GM23338 (cell line): ENCODE results near the gene TTC23. TPM values are rescaled to one million over a fixed set of nuclear protein-coding genes. Genes with fewer than 3 reads are reported as not detected.
A peak's percentile ranks its signal among the peaks of the same experiment; 100 is the strongest.

Source experiments
- ATAC-seq: fragments of 200-7000 bp; cut with Tn5 transposase; 3 replicates; pipeline ENCODE4 v1.9.1; 2020
- DNase-seq: peaks from one replicate; pipeline ENCODE4 v3.0.0-alpha.2; 2015; ENCODE audit warnings: low spot score
- H2AFZ ChIP-seq: fragments of 200-600 bp; sonication (generic); 2 replicates; pipeline ENCODE4 v1.8.0; 2016; ENCODE audit warnings: antibody characterized with exemption, mild to moderate bottlenecking, moderate library complexity
- H3F3A ChIP-seq: fragments of 200-600 bp; sonication (generic); replicated peaks from 2 replicates; pipeline ENCODE4 v1.8.0; 2017; ENCODE audit warnings: antibody characterized with exemption, mixed run types, low read depth
- H3K27ac ChIP-seq: fragments of 200-600 bp; sonication (generic); 2 replicates; pipeline ENCODE4 v1.6.1; 2016; ENCODE audit warnings: low read depth
- H3K27me3 ChIP-seq: fragments of 200-600 bp; sonication (generic); 2 replicates; pipeline ENCODE4 v1.8.0; 2016; ENCODE audit warnings: mild to moderate bottlenecking, mixed run types, moderate library complexity; ENCODE audit not compliant: insufficient read depth
- H3K36me3 ChIP-seq: fragments of 200-600 bp; sonication (generic); 2 replicates; pipeline ENCODE4 v1.8.0; 2016; ENCODE audit warnings: mild to moderate bottlenecking; ENCODE audit not compliant: insufficient read depth
- H3K4me1 ChIP-seq: fragments of 200-600 bp; sonication (generic); 2 replicates; pipeline ENCODE4 v1.8.0; 2016; ENCODE audit warnings: mild to moderate bottlenecking, moderate library complexity; ENCODE audit not compliant: insufficient read depth
- H3K4me2 ChIP-seq: fragments of 200-600 bp; sonication (generic); 2 replicates; pipeline ENCODE4 v1.7.1; 2017; ENCODE audit warnings: mixed run types
- H3K4me3 ChIP-seq: fragments of 200-600 bp; sonication (generic); 2 replicates; pipeline ENCODE4 v1.6.1; 2016; ENCODE audit warnings: mixed run types
- H3K79me2 ChIP-seq: fragments of 200-600 bp; sonication (generic); replicated peaks from 2 replicates; pipeline ENCODE4 v1.8.0; 2017; ENCODE audit warnings: mild to moderate bottlenecking; ENCODE audit not compliant: insufficient read depth
- H3K9me2 ChIP-seq: fragments of 200-600 bp; sonication (generic); 2 replicates; pipeline ENCODE4 v1.8.0; 2017; ENCODE audit not compliant: insufficient read depth
- H4K20me1 ChIP-seq: fragments of 200-600 bp; sonication (generic); replicated peaks from 2 replicates; pipeline ENCODE4 v1.8.0; 2017; ENCODE audit warnings: mild to moderate bottlenecking; ENCODE audit not compliant: insufficient read depth
- H3K27ac Mint-ChIP-seq: 2 replicates; pipeline ENCODE4 v1.8.0; 2020; ENCODE audit warnings: inconsistent platforms, mild to moderate bottlenecking, moderate library complexity, mixed read lengths
- H3K27me3 Mint-ChIP-seq: 3 replicates; pipeline ENCODE4 v1.8.0; 2022; ENCODE audit warnings: low read depth, mild to moderate bottlenecking, moderate library complexity, mixed read lengths, inconsistent platforms; ENCODE audit not compliant: insufficient read depth, poor library complexity
- H3K36me3 Mint-ChIP-seq: 3 replicates; pipeline ENCODE4 v1.8.0; 2021; ENCODE audit warnings: low read depth, mild to moderate bottlenecking, inconsistent platforms, moderate library complexity, mixed read lengths
- H3K4me1 Mint-ChIP-seq: 3 replicates; pipeline ENCODE4 v1.8.0; 2020; ENCODE audit warnings: mild to moderate bottlenecking, inconsistent platforms, mixed read lengths
- H3K4me3 Mint-ChIP-seq: 3 replicates; pipeline ENCODE4 v1.8.0; 2021; ENCODE audit warnings: moderate library complexity, mild to moderate bottlenecking, inconsistent platforms, mixed read lengths
- H3K9me3 Mint-ChIP-seq: 3 replicates; pipeline ENCODE4 v1.8.0; 2020; ENCODE audit warnings: moderate library complexity, mild to moderate bottlenecking, inconsistent platforms, mixed read lengths
- CREB1 ChIP-seq: fragments of 250-450 bp; sonication (Bioruptor Pico); IDR thresholded peaks from 2 replicates; pipeline ENCODE4 v1.5.0; 2020; ENCODE audit warnings: low read depth, mild to moderate bottlenecking, moderate library complexity
- CTCF ChIP-seq, 2 experiments: fragments of 200-600 bp in 1 of 2; sonication (generic) in 1 of 2; conservative IDR thresholded peaks; 2 replicates each; pipeline versions ENCODE4 v1.5.1 to v1.6.1; 2016 to 2017; ENCODE audit warnings: antibody characterized with exemption in 2 of 2, low read depth in 2 of 2, mild to moderate bottlenecking in 2 of 2, moderate library complexity in 1 of 2
- EZH2 ChIP-seq: fragments of 200-600 bp; sonication (generic); IDR thresholded peaks from one replicate; pipeline ENCODE4 v1.8.0; 2017; ENCODE audit warnings: antibody characterized with exemption, mild to moderate bottlenecking, low read depth; ENCODE audit not compliant: unreplicated experiment
- JUNB ChIP-seq: IDR thresholded peaks from one replicate; pipeline ENCODE4 v1.6.1; 2016; ENCODE audit warnings: antibody characterized with exemption; ENCODE audit not compliant: unreplicated experiment
- REST ChIP-seq: IDR thresholded peaks from one replicate; pipeline ENCODE4 v1.6.1; 2018; ENCODE audit warnings: antibody characterized with exemption; ENCODE audit not compliant: unreplicated experiment
- ZNF114 ChIP-seq: fragments of 250-450 bp; sonication (Bioruptor Pico); IDR thresholded peaks from 2 replicates; pipeline ENCODE4 v1.5.0; 2020; ENCODE audit warnings: mild to moderate bottlenecking, moderate library complexity
- polyA plus RNA-seq: library from polyadenylated mRNA; unstranded; fragments of >200 nt; fragmentation: Nextera tagmentation; extraction: Ambion mirVana; gene quantifications from 2 replicates; pipeline ENCODE4 v1.2.1, GENCODE V29; 2016
- total RNA-seq: library from RNA; depleted of rRNA; stranded (reverse); fragments of >200 nt; shearing (Covaris generic); gene quantifications from 2 replicates; pipeline ENCODE4 v1.2.3, GENCODE V29; 2014

The TTC23 gene
- total and polyA plus RNA-seq, 2 experiments from 2014 or later: 6.3 to 25.2 TPM

GRCh38 chr15:99100245-99101173, 148.9 kb downstream of the TTC23 start:
- Histone ChIP-seq H3K4me3 (peak overlapping the region; percentile 56), H3K79me2 (no peaks in the 10 kb centered on the region), H3F3A (no peaks in the 10 kb centered on the region), H3K9me2 (no peaks in the 10 kb centered on the region), H4K20me1 (no peaks in the 10 kb centered on the region), H3K4me1 (no peaks in the 10 kb centered on the region), H3K27ac (no peak overlapping the region), H3K4me2 (peak overlapping the region; percentile 78), H3K36me3 (no peaks in the 10 kb centered on the region), H3K27me3 (peaks cover 33% of the 10 kb centered on the region), H2AFZ (peak overlapping the region; percentile 97)
- peak; percentile 66 for ATAC-seq
- peak; percentile 29; the same call in 1 of the 2 replicates for TF ChIP-seq CREB1 (CRISPR knock-in tag)
- no peak for TF ChIP-seq ZNF114 (CRISPR knock-in tag)
- peak; percentile 81 to 88 for TF ChIP-seq CTCF (conservative IDR thresholded peaks at IDR 0.05; ENCODE audit: low read depth in 2 of 2)
- TF ChIP-seq JUNB: peak; percentile 65
- TF ChIP-seq REST: no peak
- peak; percentile 26 for TF ChIP-seq EZH2
- no peaks in the 10 kb centered on the region for H3K36me3 Mint-ChIP-seq
- no peaks in the 10 kb centered on the region for H3K9me3 Mint-ChIP-seq
- H3K4me3 Mint-ChIP-seq: peak overlapping the region; percentile 53
- peak; percentile 93 for DNase-seq
- peaks cover 17% of the 10 kb centered on the region for H3K27me3 Mint-ChIP-seq
- peaks cover 2% of the 10 kb centered on the region for H3K4me1 Mint-ChIP-seq
- no peak overlapping the region for H3K27ac Mint-ChIP-seq

GRCh38 chr15:99099661-99100060, 149.7 kb downstream of the TTC23 start:
- Histone ChIP-seq H3K4me1 (no peaks in the 10 kb centered on the region), H3K27ac (no peak overlapping the region), H3K9me2 (no peaks in the 10 kb centered on the region), H4K20me1 (no peaks in the 10 kb centered on the region), H3K36me3 (no peaks in the 10 kb centered on the region), H3K4me2 (peak overlapping the region; percentile 78; the same call in 1 of the 2 replicates), H3K27me3 (peaks cover 29% of the 10 kb centered on the region), H3F3A (no peaks in the 10 kb centered on the region), H3K4me3 (no peak overlapping the region), H2AFZ (peak overlapping the region; percentile 97), H3K79me2 (no peaks in the 10 kb centered on the region)
- no peaks in the 10 kb centered on the region for H3K9me3 Mint-ChIP-seq
- H3K4me3 Mint-ChIP-seq: peak overlapping the region; percentile 53; the same call in 1 of the 3 replicates
- no peak for DNase-seq
- peaks cover 5% of the 10 kb centered on the region for H3K4me1 Mint-ChIP-seq
- ATAC-seq: no peak
- H3K36me3 Mint-ChIP-seq: no peaks in the 10 kb centered on the region
- H3K27ac Mint-ChIP-seq: no peak overlapping the region
- H3K27me3 Mint-ChIP-seq: peaks cover 15% of the 10 kb centered on the region
- TF ChIP-seq REST (no peak), CREB1 (CRISPR knock-in tag) (no peak)
